ENCODE measurements around the gene RAB37. TPM values are rescaled to one million over a fixed set of nuclear protein-coding genes. Genes with fewer than 3 reads are reported as not detected.

The RAB37 gene
- total and polyA plus RNA-seq, 2 of the 8 experiments (the other 6 are each of a cell fraction or from before 2014, with no cell fraction given), result 5.5 to 6.1 TPM

- TF ChIP-seq RNF2 (IDR thresholded peaks at IDR 0.05; ENCODE audit: borderline replicate concordance, low read depth, low read length, missing control alignments, poor library complexity, severe bottlenecking) (no peak), HDAC6 (IDR thresholded peaks at IDR 0.05; ENCODE audit: low read depth, low read length) (no peak)
Observed at GRCh38 chr17:74782571-74782970, 45.5 kb downstream of the RAB37 start (continued).

Measured in H1 (cell line).